22Rv1 (cell line): ENCODE results near the gene SLC9A9.
"Not testable (repeated sequence)": the region's sequence is repeated elsewhere in the genome, so short reads cannot be mapped to it uniquely, and the experiment has no call there.

Experiments used
- ZFX ChIP-seq: fragments of 450-650 bp; IDR thresholded peaks from 2 replicates; pipeline ENCODE4 v1.6.1; 2017; ENCODE audit warnings: antibody characterized with exemption, borderline replicate concordance
- TF ChIP-seq, protein P1 (sequence below): fragments of 450-650 bp; IDR thresholded peaks from 2 replicates; pipeline ENCODE4 v1.5.1; 2017; ENCODE audit warnings: mild to moderate bottlenecking

DNA sequence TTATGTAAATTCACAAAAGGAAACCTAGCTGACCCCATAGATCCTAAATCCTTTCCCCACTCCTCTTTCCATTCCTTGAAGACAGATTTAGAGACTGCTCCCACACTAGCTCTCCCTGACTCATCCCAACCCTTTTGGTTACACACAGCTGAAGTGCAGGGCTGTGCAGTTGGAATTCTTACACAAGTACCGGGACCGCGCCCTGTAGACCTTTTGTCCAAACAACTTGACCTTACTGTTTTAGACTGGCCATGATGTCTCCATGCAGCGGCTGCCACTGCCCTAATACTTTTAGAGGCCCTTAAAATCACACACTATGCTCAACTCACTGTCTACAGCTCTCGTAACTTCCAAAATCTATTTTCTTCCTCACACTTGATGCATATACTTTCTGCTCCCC lies 47.2 kb downstream of the SLC9A9 start:
- TF ChIP-seq, protein P1, sequence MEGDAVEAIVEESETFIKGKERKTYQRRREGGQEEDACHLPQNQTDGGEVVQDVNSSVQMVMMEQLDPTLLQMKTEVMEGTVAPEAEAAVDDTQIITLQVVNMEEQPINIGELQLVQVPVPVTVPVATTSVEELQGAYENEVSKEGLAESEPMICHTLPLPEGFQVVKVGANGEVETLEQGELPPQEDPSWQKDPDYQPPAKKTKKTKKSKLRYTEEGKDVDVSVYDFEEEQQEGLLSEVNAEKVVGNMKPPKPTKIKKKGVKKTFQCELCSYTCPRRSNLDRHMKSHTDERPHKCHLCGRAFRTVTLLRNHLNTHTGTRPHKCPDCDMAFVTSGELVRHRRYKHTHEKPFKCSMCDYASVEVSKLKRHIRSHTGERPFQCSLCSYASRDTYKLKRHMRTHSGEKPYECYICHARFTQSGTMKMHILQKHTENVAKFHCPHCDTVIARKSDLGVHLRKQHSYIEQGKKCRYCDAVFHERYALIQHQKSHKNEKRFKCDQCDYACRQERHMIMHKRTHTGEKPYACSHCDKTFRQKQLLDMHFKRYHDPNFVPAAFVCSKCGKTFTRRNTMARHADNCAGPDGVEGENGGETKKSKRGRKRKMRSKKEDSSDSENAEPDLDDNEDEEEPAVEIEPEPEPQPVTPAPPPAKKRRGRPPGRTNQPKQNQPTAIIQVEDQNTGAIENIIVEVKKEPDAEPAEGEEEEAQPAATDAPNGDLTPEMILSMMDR: not testable (repeated sequence)
- not testable (repeated sequence) for TF ChIP-seq ZFX
